Pons (tissue), 1 donor: ENCODE data around the gene DFFB.

Experiments
- DNase-seq: peaks from one replicate; pipeline ENCODE4 v3.0.0-alpha.2; 2016; ENCODE audit warnings: low spot score

Gene DFFB

GRCh38 chr1:3874736-3875135, 17.5 kb downstream of the DFFB start:
- DNase-seq: no peak

DNA sequence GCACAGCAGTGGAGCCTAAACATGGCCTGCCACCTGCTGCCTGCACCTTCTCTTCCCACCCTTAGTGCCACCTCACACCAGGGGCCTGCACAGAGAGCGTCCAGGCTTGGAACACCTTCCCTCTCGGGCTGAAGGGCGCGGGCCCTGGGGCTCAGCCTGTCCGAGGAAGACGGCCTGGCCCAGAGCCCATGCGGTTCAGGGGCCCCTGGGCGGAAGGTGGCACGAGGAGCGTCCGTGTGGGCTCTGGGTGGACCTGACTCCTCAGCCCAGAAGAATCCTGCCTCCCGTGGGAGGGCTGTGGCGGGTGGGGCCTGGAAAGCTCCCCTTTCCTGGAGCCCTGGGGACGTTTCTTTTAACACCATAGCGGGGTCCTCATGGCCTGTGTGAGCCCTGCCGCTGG, 19.4 kb downstream of the DFFB start:
- no peak for DNase-seq

DNA sequence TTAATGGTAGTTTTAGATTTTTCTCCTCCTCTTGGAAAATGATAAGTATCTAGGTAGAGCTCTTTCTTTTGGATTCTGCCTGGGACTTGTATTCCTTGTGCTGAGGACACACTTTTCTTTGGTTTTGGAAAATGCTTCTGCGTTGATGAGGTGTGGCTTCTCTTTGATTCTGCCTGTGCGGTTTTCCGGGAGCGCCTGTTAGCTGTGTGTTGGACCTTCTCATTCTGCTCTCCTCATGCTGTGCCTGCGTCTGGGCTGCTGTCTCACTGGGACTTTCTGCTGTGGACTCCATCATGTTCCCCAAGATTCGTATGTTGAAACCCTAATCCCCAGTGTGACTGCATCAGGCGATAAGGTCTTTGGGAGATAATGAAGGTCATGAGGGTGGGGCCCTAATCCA, 21.8 kb downstream of the DFFB start:
- DNase-seq: no peak

GRCh38 chr1:3879787-3880428, 22.6 kb downstream of the DFFB start:
- no peak for DNase-seq

GRCh38 chr1:3880429-3881192, 23.3 kb downstream of the DFFB start:
- DNase-seq: no peak

- DNase-seq: no peak
Measured at GRCh38 chr1:3881193-3881480, 23.9 kb downstream of the DFFB start.

- no peak for DNase-seq
Measured at GRCh38 chr1:3883194-3883925, 26.1 kb downstream of the DFFB start.

GRCh38 chr1:3884966-3885365, 27.7 kb downstream of the DFFB start:
- DNase-seq: no peak

DNA sequence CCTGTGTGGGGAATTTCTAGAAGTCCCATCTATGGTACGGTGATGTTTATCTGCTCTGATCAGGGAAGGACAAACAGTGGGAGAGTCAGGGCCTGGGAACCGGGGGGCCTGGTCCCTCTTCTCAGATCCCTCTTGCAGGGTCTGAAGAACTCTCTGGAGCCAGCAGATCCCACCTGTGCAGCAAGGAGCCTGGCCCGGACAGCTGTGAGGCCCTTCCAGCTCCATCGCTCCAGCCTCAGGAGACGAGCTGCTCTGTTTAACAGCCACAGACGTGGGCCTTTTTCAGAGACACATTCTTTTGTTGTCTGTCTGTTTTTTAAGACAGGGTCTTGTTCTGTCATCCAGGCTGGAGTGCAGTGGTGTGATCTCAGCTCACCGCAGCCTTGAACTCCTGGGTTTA, 28.3 kb downstream of the DFFB start:
- no peak for DNase-seq

DNA sequence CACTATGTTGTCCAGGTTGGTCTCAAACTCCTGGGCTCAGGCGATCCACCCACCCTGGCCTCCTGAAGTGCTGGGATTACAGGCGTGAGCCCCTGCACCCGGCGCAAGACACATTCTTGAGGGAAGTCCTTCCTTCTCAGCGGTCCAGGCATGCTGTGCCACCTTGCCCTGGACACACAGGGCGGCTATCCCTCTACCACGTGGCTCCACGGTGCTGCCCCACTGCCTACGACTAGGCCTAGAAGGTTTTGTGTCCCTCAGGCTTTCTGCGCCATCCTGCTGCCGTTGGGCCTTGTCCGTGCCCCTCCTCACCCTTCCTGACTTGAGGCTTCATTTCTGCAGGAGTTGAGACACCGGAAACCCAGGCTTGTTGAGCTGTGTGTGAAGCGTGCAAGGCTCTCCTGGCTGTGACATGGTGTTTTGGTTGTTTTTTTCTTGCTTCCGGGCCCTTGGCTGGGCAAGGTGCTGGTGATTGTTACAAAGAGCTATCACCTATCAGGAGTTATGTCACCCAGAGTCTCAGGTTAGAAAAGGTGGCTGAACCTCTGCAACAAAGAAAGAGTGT, 28.9 kb downstream of the DFFB start:
- DNase-seq: no peak

DNA sequence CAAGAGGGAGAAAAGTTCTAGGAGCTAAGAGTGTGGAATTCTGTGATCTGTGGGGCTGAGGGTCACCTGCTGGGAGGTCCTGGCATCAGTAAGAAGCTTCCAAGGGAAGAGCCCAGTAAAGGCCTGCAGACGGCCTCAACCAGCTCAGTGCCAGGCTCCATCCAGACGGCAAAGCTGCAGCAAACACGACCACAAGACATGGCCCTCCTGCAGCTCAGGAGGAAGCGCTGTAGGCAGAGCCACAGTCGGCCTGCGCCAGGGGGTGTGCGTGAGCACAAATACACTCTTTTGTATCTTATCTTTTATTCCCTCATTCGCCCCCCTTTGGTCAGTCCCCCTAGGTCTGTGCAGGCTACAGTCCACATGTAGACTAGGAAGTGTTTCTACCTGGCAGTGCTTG, 29.4 kb downstream of the DFFB start:
- DNase-seq: no peak

- no peak for DNase-seq
Measured at GRCh38 chr1:3888301-3888700, 31.0 kb downstream of the DFFB start.

GRCh38 chr1:3889936-3890335, 32.7 kb downstream of the DFFB start:
- DNase-seq: no peak

- DNase-seq: peak; percentile 61
Measured at GRCh38 chr1:3890389-3891328, 33.4 kb downstream of the DFFB start.

- no peak for DNase-seq
Measured at GRCh38 chr1:3891329-3891865, 34.1 kb downstream of the DFFB start.

DNA sequence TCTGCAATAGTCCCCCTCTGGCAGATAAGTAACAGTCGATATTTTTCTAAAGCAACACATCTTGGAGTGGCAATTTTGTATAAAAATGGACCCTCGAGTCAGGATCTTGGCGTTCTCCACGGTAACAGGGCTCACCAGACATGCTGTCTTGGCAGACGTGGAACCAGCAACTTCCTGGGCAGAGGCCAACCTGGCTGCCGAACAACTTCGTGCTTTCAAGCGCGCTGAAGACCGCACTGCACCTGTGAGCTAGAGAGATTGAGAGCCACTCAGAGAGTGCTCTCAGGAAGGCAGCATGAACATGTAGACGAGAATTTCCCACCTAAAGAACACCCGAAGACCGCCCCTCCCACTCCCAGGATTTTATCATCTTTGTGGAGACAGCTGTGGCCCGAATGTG, 35.5 kb downstream of the DFFB start:
- peak; percentile 18 for DNase-seq

GRCh38 chr1:3893190-3893589, 35.9 kb downstream of the DFFB start:
- DNase-seq: no peak

- DNase-seq: no peak
Measured at GRCh38 chr1:3894626-3895278, 37.5 kb downstream of the DFFB start.

DNA sequence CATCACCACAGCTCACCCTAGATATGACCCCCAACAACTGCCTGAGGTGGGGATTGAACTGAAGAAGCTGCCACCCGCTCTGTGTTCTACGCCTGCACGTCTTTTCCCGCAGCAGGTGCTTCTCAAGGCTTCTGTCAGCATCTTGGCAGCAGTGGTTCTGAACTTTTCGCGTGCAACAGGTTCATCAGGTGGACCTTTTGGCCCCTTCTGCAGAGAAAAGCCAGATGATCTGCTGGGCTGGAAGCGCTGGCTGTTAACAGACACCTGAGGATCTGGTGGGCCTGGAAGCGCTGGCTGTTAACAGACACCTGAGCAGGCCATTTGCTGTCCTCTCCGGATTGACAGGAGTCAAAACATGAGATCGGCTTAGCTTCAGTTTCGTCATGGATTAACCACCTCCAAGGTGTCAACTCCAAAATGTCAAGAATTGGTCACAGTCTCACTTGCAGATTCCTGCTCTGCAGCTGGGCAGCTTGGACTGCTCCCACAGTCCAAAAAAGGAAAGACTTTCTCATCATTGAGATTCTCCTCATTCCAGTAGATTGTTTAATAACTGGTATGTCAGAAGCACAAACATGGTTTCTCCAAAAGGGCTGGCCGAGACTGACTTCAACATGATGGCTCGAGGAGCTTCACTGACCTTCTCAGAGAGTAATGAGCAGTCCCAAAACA, 38.1 kb downstream of the DFFB start:
- no peak for DNase-seq

- DNase-seq: no peak
Measured at GRCh38 chr1:3895951-3896325, 38.7 kb downstream of the DFFB start.
